ENCODE measurements around the gene ARF1. TPM values are rescaled to one million over a fixed set of nuclear protein-coding genes. Genes with fewer than 3 reads are reported as not detected.
A peak's percentile ranks its signal among the peaks of the same experiment; 100 is the strongest.

The ARF1 gene
- polyA plus RNA-seq, 4 donors: 311 to 414 (median 343) TPM

DNA sequence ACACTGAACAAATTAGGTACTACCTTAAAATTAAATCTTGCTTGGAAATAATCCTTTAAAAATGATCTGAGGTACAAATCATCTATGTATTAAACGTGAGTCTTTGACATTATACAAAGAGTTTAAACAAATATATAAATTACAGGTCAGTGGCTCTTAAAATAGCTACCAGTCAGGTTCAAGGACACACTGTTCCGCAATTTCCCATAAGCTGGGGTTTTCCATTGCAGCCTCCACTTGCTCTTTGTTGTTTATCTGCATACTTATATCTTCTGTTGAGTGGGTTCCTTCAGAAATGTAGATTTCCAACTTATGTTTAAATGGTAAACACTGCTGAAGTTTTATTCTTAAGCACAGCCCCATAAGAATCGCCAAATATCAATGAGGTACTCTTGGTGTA, 32.3 kb downstream of the ARF1 start:
- DNase-seq (ENCODE audit: low read depth in 4 of 4, low spot score in 2 of 4): no peak

GRCh38 chr1:228117335-228117734, 34.8 kb downstream of the ARF1 start:
- no peak for DNase-seq (ENCODE audit: low read depth in 4 of 4, low spot score in 2 of 4)

DNA sequence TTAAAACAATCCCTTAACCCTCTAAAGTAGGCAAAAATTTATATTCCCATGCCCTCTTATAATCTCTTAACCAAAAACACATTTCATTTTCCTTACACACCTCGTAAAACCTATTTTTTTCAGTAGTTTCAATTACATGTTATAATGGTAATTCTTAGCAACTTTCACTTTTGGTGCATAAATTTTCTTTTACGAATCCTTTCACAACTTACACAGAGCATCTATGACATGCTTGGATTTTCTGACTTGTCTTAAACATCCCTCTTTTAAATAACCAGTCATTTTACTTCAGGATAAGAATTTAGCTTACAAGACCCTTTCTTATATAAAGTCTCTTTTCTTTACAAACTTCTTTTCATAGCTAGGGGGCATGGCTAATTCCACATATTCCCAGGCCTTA, 35.5 kb downstream of the ARF1 start:
- no peak for DNase-seq (ENCODE audit: low read depth in 4 of 4, low spot score in 2 of 4)

DNA sequence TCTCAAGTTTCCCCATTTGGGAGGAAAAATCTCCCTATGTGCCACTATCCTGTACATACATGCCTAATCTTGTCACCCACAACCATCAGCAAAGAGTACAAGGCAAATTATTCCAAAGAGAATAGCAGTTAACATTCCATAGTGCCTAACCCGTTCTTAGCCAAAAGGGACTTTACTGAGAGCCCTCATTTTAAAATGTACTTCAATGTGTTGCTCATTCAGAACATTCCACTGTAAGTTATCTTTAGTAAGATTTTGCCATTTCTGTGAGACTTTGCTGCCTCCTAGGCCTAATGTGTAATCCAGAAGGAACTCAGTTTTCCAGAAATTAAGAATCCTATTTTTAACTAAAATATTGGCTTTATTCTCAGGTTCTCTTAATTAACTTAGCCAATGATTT, 37.8 kb downstream of the ARF1 start:
- DNase-seq (ENCODE audit: low read depth in 4 of 4, low spot score in 2 of 4): no peak

DNA sequence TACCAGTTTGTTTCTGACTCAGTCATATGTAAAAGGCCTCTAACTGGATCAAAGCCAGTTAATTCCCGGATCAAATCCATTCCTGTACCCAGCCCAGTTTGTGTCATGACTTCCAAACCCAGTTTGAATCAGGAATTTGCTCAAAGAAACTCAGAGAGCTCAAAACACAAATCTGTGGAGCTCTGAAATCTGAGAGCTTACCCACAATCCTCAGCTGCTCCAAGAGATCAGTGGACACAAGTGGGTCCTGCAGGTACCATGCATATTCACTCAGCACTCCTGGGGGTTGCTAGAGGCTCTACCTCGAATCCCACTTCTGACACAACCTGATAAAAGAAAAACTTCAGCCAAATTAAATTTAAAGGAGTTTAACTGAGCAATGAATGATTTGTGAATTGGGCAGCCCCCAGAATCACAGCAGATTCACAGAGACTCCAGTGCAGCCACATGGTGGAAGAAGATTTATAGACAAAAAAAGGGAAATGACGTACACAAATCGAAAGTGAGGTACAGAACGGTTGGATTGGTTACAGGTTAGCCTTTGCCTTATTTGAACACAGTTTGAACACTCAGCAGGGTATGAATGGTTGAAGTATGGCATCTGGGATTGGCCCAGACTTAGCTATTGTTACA, 38.5 kb downstream of the ARF1 start:
- DNase-seq (ENCODE audit: low read depth in 4 of 4, low spot score in 2 of 4): no peak

- DNase-seq (ENCODE audit: low read depth in 4 of 4, low spot score in 2 of 4): no peak
These were observed 40.5 kb downstream of the ARF1 start for GRCh38 chr1:228122921-228123441.

DNA sequence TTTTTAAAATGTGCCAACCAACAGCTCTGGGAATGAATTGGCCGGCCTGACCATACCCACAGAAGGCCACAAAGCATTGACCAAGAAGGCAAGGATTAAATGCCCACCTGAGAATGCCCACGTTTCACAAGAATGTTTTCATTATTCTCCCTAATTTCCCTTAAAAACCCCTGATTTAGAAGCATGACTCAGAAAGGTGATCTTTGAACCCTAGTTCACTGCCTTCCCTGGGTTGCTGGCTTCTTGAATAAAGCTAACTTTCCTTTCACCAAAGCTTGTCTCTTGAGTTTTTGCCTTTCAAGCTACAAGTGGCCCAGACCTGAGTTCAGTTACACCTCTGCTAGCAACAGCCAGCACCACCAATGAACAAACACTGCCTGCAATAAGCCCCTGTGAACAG, 41.0 kb downstream of the ARF1 start:
- no peak for DNase-seq (ENCODE audit: low read depth in 4 of 4, low spot score in 2 of 4)

- no peak for DNase-seq (ENCODE audit: low read depth in 4 of 4, low spot score in 2 of 4)
These were observed 42.7 kb downstream of the ARF1 start for GRCh38 chr1:228125185-228125584.

DNA sequence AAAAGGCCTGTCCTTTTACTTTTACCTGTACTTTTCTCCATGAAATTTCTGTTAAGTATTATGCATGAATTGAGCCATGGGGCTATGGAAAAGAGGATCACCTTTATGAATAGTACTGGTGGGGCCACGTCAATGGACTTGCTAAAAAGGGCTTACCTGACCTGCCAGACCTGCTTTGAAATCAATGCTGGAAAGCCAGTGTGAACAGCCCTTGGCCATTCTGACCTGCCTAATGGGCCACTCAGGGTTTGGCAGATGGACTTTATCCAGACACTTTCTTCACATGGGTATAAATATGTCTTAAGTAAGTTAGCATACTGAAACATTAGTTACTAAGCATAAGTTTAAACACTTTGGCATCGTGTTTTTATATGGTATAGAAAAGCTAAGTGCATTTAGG, 49.3 kb downstream of the ARF1 start:
- DNase-seq (ENCODE audit: low read depth in 4 of 4, low spot score in 2 of 4): no peak

GRCh38 chr1:228134591-228134990, 52.1 kb downstream of the ARF1 start:
- DNase-seq (ENCODE audit: low read depth in 4 of 4, low spot score in 2 of 4): no peak

DNA sequence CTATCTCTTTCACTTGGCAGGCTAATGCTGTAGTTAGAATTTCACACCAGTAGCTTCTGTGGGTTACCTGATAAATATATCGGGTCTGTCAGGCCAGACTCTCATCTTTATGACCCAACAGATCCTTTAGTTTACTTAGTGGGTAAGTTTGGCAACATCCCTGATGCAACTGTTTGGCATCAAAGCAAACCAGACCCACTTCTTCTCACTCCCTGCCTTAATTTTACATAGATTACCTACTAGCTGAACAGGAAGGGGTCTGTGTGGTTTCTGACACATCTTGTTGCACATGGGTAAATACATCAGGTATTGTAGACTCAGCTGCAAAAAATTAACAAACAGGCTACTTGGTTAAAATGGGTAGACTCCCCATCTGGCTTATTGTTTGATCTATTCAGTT, 54.4 kb downstream of the ARF1 start:
- no peak for DNase-seq (ENCODE audit: low read depth in 4 of 4, low spot score in 2 of 4)

DNA sequence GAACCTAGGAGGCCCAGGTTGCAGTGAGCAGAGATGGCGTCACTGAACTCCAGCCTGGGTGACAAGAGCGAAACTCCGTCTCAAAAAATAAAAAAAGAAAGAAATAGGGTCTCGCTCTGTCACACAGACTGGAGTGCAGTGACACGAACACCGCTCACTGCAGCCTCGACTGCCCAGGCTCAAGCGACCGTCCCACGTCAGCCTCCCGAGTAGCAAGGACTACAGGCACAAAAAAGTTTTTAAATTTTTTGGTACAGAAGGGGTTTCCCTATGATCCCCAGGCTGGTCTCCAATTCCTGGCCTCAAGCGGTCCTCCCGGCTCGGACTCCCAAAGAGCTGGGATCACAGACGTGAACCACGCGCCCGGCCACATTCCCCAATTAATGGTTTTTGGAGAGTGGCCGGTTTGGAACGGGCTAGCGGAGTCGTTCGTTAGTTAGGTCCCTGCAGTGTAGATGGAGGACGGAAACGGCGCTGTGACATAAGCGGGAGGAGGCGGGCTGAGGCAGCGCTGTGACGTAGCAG, 57.0 kb downstream of the ARF1 start:
- DNase-seq (ENCODE audit: low read depth in 4 of 4, low spot score in 2 of 4): no peak

DNA sequence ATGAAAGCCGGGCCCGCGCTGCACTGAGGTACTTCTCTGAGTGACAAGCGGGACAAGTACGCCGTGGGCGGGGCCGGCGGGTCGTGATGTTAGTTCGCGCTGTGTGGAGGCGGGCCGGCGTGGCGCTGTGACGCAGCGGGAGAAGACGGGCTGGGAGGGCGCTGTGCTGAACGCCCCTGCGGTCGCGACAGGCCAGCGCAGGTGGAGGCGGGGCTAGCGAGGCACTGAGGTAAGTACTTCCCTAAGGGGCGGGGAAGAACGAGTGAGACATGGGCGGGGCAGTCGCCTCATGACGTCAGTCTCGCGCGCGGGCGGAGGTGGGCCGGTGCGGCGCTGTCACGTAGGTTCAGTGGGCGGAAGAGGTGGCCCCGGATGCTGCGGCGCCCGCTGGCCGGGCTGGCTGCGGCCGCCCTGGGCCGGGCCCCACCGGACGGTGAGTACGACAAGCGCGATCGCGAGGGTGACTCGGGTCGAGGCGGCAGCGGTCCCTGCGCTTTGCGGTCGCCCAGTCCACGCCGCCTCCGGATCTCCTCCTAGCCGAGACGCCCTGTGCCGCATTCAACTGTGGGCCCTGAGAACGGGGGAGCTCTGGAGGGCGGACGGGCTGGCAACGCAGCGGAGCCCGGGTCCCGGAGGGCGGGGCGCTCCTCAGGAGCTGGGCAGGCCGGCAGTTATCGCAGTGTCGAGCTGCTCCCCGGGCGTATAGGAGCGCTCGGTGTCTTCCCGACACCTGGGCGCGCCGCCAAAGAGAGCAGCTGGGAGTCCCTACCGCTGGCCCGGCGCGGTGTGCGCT, 57.6 kb downstream of the ARF1 start, which contains the start of gene GUK1:
Gene GUK1, plus strand, starts transcription at position 349 of the 793 bp plus-strand sequence. Its CDS starts 24 bp downstream, at position 373.
- peak; percentile 89 to 95 (median 94) for DNase-seq (ENCODE audit: low read depth in 4 of 4, low spot score in 2 of 4)

- DNase-seq (ENCODE audit: low read depth in 4 of 4, low spot score in 2 of 4): no peak
These were observed 58.3 kb downstream of the ARF1 start for GRCh38 chr1:228140724-228141225.

DNA sequence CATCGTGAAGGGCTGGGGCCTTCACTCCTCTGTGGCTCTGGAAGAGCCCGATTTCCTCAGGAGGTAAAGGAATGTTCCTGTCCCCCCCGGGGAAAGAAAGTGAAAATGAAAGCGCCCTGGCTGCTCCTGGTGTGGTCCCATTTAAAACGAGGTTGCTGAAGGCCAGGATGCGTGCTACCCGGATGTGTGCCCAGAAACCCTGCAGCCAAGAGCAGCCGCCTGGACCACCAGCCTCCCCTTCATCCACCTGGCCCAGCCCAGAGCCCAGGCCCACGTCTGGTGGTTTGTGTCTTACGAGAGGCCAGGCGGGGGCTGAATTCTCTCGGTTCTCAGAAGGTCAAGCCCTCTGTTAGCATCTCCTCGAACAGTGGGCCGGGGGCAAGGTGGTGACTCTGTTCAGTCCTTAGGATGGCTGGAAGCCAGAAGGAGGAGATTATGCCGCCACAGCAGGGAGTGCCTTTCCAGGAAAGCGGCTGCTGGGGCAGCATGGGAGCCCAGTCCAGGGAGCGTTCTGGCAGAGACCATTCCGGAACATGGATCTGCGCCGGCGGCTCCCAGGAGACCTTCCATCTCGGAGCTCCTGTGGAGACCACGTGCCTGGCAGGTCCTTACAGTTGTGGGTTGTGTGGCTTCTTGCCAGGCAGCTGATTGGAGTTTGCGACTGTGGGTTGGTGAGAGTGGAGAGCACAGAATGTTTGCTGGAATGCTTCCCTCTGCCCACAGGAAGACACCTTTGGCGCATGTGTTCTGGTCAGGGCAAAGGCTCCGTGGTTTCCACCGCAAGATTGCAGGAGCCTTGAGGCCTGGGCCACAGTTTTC, 58.9 kb downstream of the ARF1 start:
- no peak for DNase-seq (ENCODE audit: low read depth in 4 of 4, low spot score in 2 of 4)

GRCh38 chr1:228142155-228142691, 59.7 kb downstream of the ARF1 start:
- DNase-seq (ENCODE audit: low read depth in 4 of 4, low spot score in 2 of 4): no peak

- no peak for DNase-seq (ENCODE audit: low read depth in 4 of 4, low spot score in 2 of 4)
These were observed 60.2 kb downstream of the ARF1 start for GRCh38 chr1:228142701-228143136.

DNA sequence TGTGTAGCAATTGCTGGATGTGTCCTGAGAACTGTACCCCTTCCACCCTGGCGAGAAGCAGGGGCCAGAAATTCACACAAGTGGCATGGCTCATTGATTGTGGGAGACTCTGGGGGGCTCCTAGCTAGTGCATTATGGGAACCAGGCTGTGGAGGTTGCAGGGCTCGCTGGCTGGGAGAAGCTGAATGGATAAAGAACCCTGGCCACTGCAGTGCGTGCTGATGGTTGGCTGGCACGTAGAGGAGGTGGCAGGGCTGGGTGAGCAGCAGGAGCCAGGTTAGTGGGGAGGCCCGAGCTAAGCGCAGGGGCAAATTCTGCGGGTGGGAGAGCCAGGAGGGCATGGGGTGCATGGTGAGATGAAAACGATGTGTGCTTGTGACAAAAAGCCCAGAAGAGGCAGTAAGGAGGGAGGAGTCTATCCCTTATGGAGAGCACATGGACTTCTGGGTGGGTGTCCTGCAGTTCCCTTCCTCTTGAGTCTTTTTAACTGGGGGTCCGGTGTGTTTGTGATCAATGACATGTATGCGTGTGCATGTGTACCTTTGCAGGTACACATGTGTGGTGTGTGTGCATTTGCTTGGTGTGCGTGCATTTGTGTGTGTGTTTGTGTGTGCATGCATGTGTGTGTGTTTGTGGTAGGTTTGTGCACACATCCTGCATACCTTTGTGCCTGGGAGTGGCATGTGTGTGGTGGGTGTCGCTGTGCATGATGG, 61.1 kb downstream of the ARF1 start:
- no peak for DNase-seq (ENCODE audit: low read depth in 4 of 4, low spot score in 2 of 4)

GRCh38 chr1:228144193-228144992, 61.9 kb downstream of the ARF1 start:
- no peak for DNase-seq (ENCODE audit: low read depth in 4 of 4, low spot score in 2 of 4)

All from left renal cortex interstitium (tissue), 4 donors.